Measurements from ENCODE around the gene ZNF366.

ZNF366 gene

GRCh38 chr5:72474046-72474500 lies 33.1 kb downstream of the ZNF366 start:
- POLR2A ChIA-PET = no interaction called here
- CTCF ChIA-PET = no interaction called here
- DNase-seq (ENCODE audit: extremely low spot score) = no peak
- no peak for TF ChIP-seq HDGF (IDR thresholded peaks at IDR 0.05; ENCODE audit: borderline replicate concordance)
- TF ChIP-seq FOXA1 (IDR thresholded peaks at IDR 0.05) = no peak
- no peak for TF ChIP-seq BHLHE40 (IDR thresholded peaks at IDR 0.05; ENCODE audit: borderline replicate concordance)

- ChIA-PET POLR2A (no interaction called here), CTCF (no interaction called here)
- no peak for TF ChIP-seq LEF1 (IDR thresholded peaks at IDR 0.05; ENCODE audit: borderline replicate concordance)
- no peak for TF ChIP-seq ZNF384 (IDR thresholded peaks at IDR 0.05)
- no peak for TF ChIP-seq BHLHE40 (IDR thresholded peaks at IDR 0.05; ENCODE audit: borderline replicate concordance)
- DNase-seq (ENCODE audit: extremely low spot score) = no peak
Measured at GRCh38 chr5:72472666-72473422, 34.4 kb downstream of the ZNF366 start.

- no peak for DNase-seq (ENCODE audit: extremely low spot score)
- POLR2A ChIA-PET = no interaction called here
- CTCF ChIA-PET = no interaction called here
- no peak for TF ChIP-seq FOXK2 (IDR thresholded peaks at IDR 0.05)
- TF ChIP-seq BHLHE40 (IDR thresholded peaks at IDR 0.05; ENCODE audit: borderline replicate concordance) = no peak
- TF ChIP-seq SP1 (IDR thresholded peaks at IDR 0.05) = no peak
- no peak for TF ChIP-seq FOXM1 (IDR thresholded peaks at IDR 0.05; ENCODE audit: borderline replicate concordance)
- TF ChIP-seq FOXA1 (IDR thresholded peaks at IDR 0.05) = no peak
- TF ChIP-seq SUZ12 (IDR thresholded peaks at IDR 0.05) = no peak
- no peak for TF ChIP-seq HDGF (IDR thresholded peaks at IDR 0.05; ENCODE audit: borderline replicate concordance)
- TF ChIP-seq LEF1 (IDR thresholded peaks at IDR 0.05; ENCODE audit: borderline replicate concordance) = no peak
- no peak for TF ChIP-seq PKNOX1 (IDR thresholded peaks at IDR 0.05)
- no peak for TF ChIP-seq CTBP1 (IDR thresholded peaks at IDR 0.05; ENCODE audit: borderline replicate concordance)
- no peak for TF ChIP-seq TARDBP (IDR thresholded peaks at IDR 0.05)
- no peak for TF ChIP-seq ELF4 (IDR thresholded peaks at IDR 0.05)
- no peak for TF ChIP-seq ARNT (IDR thresholded peaks at IDR 0.05)
- TF ChIP-seq L3MBTL2 (conservative IDR thresholded peaks at IDR 0.05) = no peak
- TF ChIP-seq NFRKB (IDR thresholded peaks at IDR 0.05) = no peak
- TF ChIP-seq ZNF384 (IDR thresholded peaks at IDR 0.05) = no peak
Measured at GRCh38 chr5:72472031-72472430, 35.2 kb downstream of the ZNF366 start.

DNA sequence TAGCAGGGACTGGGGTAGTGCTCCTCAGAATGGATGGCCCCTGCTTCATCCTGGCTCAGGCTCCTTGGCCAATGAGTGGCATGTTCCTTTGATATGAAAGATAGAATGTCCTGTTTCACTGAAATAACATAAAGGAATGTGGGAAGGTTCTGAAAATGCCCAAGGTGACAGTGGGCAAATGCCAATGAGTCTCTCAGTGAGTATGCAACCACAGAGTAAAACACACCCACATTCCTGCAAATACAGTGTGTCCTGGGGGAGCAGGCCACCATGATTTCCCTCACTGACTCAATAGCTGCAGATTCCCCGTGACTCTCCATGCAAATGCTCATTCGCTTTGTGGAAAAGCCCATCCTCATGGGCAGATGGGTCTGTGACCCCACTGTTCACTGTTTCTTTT lies 36.4 kb downstream of the ZNF366 start:
- POLR2A ChIA-PET = no interaction called here
- TF ChIP-seq L3MBTL2 (conservative IDR thresholded peaks at IDR 0.05) (no peak), FOXK2 (IDR thresholded peaks at IDR 0.05) (no peak), SP1 (IDR thresholded peaks at IDR 0.05) (no peak), FOXA1 (IDR thresholded peaks at IDR 0.05) (no peak), LEF1 (IDR thresholded peaks at IDR 0.05; ENCODE audit: borderline replicate concordance) (no peak), ZNF384 (IDR thresholded peaks at IDR 0.05) (no peak), CTBP1 (IDR thresholded peaks at IDR 0.05; ENCODE audit: borderline replicate concordance) (no peak), PKNOX1 (IDR thresholded peaks at IDR 0.05) (no peak), BHLHE40 (IDR thresholded peaks at IDR 0.05; ENCODE audit: borderline replicate concordance) (no peak), FOXM1 (IDR thresholded peaks at IDR 0.05; ENCODE audit: borderline replicate concordance) (no peak)
- CTCF ChIA-PET = no interaction called here
- DNase-seq (ENCODE audit: extremely low spot score) = no peak

DNA sequence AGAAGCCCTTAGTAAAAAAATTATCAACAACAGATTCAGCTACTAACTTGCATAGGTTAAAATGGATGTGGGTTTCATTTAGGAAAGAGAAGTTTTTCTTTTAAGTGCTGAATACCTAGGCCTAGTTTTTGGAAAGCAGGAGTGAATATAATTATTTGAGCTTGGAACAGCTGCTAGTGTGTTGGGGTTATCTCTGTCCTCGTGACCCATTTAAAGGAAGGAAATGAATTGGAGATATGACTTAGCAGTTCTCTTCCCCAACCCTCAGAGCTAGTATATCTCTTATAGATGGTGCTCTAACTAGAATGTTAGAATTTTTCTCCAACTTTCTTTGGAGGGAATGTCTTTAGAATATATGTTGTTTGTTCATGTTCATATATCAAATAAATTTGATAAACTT lies 38.6 kb downstream of the ZNF366 start:
- CTCF ChIA-PET = no interaction called here
- POLR2A ChIA-PET = no interaction called here
- no peak for TF ChIP-seq PKNOX1 (IDR thresholded peaks at IDR 0.05)
- TF ChIP-seq LEF1 (IDR thresholded peaks at IDR 0.05; ENCODE audit: borderline replicate concordance) = no peak
- no peak for TF ChIP-seq CTBP1 (IDR thresholded peaks at IDR 0.05; ENCODE audit: borderline replicate concordance)
- no peak for TF ChIP-seq ZNF384 (IDR thresholded peaks at IDR 0.05)
- DNase-seq (ENCODE audit: extremely low spot score) = no peak

GRCh38 chr5:72468024-72468423 lies 39.2 kb downstream of the ZNF366 start:
- TF ChIP-seq ELF4 (IDR thresholded peaks at IDR 0.05) = no peak
- no peak for TF ChIP-seq FOXM1 (IDR thresholded peaks at IDR 0.05; ENCODE audit: borderline replicate concordance)
- TF ChIP-seq ARNT (IDR thresholded peaks at IDR 0.05) = no peak
- TF ChIP-seq FOXK2 (IDR thresholded peaks at IDR 0.05) = no peak
- no peak for TF ChIP-seq ZNF384 (IDR thresholded peaks at IDR 0.05)
- TF ChIP-seq L3MBTL2 (conservative IDR thresholded peaks at IDR 0.05) = no peak
- no peak for TF ChIP-seq NFRKB (IDR thresholded peaks at IDR 0.05)
- ChIA-PET CTCF (no interaction called here), POLR2A (no interaction called here)
- no peak for DNase-seq (ENCODE audit: extremely low spot score)

DNA sequence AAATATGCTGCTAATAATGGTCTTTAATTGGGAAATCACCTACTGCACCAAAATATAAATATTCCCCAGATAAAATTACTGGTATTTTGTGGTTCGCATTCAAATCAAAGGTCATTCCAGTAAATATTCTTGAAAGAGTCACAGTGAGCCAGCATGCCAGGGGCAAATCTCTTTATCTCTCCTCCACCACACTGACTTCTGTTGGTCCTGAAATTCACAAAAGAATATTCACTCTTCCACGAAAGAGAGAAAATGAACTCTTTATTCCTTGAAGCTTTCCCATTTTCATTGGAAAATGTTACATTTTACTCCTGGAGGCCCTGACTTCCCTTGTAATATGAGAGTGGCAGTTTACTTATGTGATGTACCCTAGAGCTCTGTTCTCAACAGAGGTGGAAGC lies 39.7 kb downstream of the ZNF366 start:
- no peak for DNase-seq (ENCODE audit: extremely low spot score)
- ChIA-PET POLR2A (no interaction called here), CTCF (no interaction called here)
- no peak for TF ChIP-seq ZNF384 (IDR thresholded peaks at IDR 0.05)
- no peak for TF ChIP-seq BHLHE40 (IDR thresholded peaks at IDR 0.05; ENCODE audit: borderline replicate concordance)
- no peak for TF ChIP-seq TARDBP (IDR thresholded peaks at IDR 0.05)
- no peak for TF ChIP-seq FOXA1 (IDR thresholded peaks at IDR 0.05)
- no peak for TF ChIP-seq FOXM1 (IDR thresholded peaks at IDR 0.05; ENCODE audit: borderline replicate concordance)
- TF ChIP-seq HDGF (IDR thresholded peaks at IDR 0.05; ENCODE audit: borderline replicate concordance) = no peak
- no peak for TF ChIP-seq ARNT (IDR thresholded peaks at IDR 0.05)
- TF ChIP-seq PKNOX1 (IDR thresholded peaks at IDR 0.05) = no peak
- TF ChIP-seq ELF4 (IDR thresholded peaks at IDR 0.05) = no peak
- no peak for TF ChIP-seq SP1 (IDR thresholded peaks at IDR 0.05)
- no peak for TF ChIP-seq LEF1 (IDR thresholded peaks at IDR 0.05; ENCODE audit: borderline replicate concordance)
- TF ChIP-seq SUZ12 (IDR thresholded peaks at IDR 0.05) = no peak

Data from HEK293T (cell line).